Measurements from ENCODE around the gene RHOBTB3.

Gene RHOBTB3

DNA sequence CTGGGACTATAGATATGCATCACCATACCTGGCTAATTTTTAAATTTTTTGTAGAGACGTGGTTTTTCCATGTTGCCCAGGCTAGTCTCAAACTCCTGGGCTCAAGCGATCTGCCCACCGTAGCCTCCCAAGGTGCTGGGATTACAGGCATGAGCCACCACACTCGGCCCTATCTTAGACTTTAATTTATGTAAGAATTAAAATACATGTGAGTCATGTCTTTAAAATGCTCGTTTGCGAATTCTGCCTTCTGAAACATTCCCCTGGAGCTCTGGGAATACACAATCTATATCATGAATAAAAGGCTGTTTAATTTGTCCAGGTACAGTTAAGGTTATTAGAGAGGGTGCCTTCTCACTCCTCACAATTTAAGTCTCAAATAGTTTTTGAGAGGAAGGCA, 32.8 kb downstream of the RHOBTB3 start:
- Histone ChIP-seq H3K4me3 (ENCODE audit: low read length, poor library complexity, severe bottlenecking) (no peak overlapping the region), H3K27me3 (ENCODE audit: insufficient read depth, low read length, poor library complexity, severe bottlenecking) (no peaks in the 10 kb centered on the region), H3K36me3 (ENCODE audit: insufficient read depth, low read length) (peaks cover 7% of the 10 kb centered on the region; the same call in 1 of the 2 replicates), H4K20me1 (ENCODE audit: insufficient read depth, low read length, poor library complexity, severe bottlenecking) (no peaks in the 10 kb centered on the region), H3K9ac (ENCODE audit: low read depth, low read length, poor library complexity, severe bottlenecking) (no peak overlapping the region), H3K9me2 (replicated peaks; ENCODE audit: low read depth, low read length) (no peaks in the 10 kb centered on the region), H3K4me2 (ENCODE audit: low read depth, low read length, poor library complexity, severe bottlenecking) (no peak overlapping the region), H3K79me2 (ENCODE audit: insufficient read depth, low read length) (no peaks in the 10 kb centered on the region), H3K9me3 (ENCODE audit: insufficient read depth, low read depth, low read length) (no peaks in the 10 kb centered on the region), H3F3A (ENCODE audit: low read depth) (no peaks in the 10 kb centered on the region), H3K4me1 (ENCODE audit: insufficient read depth, low read length, poor library complexity, severe bottlenecking) (peaks cover 35% of the 10 kb centered on the region), H2AFZ (ENCODE audit: low read length) (no peak overlapping the region)
- TF ChIP-seq EZH2phosphoT487 (IDR thresholded peaks at IDR 0.05; ENCODE audit: borderline replicate concordance), result no peak
- TF ChIP-seq, protein P1, sequence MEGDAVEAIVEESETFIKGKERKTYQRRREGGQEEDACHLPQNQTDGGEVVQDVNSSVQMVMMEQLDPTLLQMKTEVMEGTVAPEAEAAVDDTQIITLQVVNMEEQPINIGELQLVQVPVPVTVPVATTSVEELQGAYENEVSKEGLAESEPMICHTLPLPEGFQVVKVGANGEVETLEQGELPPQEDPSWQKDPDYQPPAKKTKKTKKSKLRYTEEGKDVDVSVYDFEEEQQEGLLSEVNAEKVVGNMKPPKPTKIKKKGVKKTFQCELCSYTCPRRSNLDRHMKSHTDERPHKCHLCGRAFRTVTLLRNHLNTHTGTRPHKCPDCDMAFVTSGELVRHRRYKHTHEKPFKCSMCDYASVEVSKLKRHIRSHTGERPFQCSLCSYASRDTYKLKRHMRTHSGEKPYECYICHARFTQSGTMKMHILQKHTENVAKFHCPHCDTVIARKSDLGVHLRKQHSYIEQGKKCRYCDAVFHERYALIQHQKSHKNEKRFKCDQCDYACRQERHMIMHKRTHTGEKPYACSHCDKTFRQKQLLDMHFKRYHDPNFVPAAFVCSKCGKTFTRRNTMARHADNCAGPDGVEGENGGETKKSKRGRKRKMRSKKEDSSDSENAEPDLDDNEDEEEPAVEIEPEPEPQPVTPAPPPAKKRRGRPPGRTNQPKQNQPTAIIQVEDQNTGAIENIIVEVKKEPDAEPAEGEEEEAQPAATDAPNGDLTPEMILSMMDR (conservative IDR thresholded peaks at IDR 0.05; ENCODE audit: low read length), result no peak

DNA sequence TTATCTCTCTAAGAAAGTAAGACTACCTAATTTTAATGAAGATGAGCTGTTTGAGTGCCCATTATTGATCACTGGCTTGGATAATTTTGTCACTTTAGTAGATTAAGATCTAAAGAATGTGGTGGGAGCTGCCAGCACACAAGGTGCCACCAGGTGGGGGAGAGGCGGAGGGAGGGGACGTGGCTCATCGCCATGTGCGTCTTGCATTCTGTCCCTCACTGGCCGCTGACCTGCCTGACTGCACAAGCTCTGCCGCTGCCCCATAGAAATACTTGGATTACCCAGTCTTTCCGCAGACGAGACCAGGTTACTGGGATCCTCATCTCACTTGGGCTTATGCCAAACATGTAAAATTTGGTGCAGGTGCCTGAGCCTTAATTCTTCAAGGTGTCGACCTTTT, 37.6 kb downstream of the RHOBTB3 start:
- peaks cover 13% of the 10 kb centered on the region; the same call in 1 of the 2 replicates for H3K36me3 ChIP-seq (ENCODE audit: insufficient read depth, low read length)
- H3K9me3 ChIP-seq (ENCODE audit: insufficient read depth, low read depth, low read length), result no peaks in the 10 kb centered on the region

DNA sequence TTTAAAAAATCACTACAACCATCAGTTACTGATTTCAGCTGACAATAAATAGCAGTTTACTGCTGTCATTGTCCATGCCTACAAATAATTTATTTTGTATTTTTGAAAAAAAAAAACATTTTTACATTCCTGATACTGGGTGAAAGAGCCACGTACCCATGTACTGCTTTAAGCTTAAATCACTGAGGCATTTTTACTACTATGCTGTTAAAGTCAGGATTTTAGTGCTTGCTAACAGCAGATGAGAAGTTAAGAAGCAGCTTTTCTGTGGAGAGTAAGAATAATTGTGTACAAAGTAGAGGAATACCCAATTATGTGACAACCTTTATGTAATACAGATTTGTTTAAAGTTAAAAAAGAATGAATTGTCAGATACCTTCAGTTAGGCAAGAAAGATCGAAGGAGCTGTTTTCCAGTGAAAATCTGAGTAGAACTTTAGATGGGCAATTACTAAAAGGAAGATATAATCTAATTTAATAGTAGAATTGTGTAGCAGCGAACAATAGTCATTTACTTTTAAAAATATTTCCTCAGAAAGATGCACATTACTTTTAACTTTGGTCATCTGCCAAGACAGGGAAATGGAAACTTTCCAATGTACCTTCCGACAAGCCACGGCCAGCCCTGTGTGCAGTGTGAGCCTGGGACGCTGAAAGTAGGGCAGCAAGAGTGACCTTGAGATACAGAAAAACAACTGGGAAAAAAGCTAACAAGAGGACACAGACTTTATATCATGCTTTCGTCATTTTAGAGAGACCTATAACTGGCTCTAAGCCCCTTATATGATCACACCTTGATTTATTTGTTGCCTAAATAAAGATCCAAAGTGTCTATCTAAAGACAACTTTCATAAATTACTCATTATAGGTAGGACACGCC, 39.9 kb downstream of the RHOBTB3 start:
- H2AFZ ChIP-seq (ENCODE audit: low read length), result no peak overlapping the region
- no peak overlapping the region for H3K4me2 ChIP-seq (ENCODE audit: low read depth, low read length, poor library complexity, severe bottlenecking)
- no peaks in the 10 kb centered on the region for H3K27me3 ChIP-seq (ENCODE audit: insufficient read depth, low read length, poor library complexity, severe bottlenecking)
- no peaks in the 10 kb centered on the region for H3K9me2 ChIP-seq (replicated peaks; ENCODE audit: low read depth, low read length)
- H3F3A ChIP-seq (ENCODE audit: low read depth), result no peaks in the 10 kb centered on the region; the same call in 1 of the 2 replicates
- H4K20me1 ChIP-seq (ENCODE audit: insufficient read depth, low read length, poor library complexity, severe bottlenecking), result no peaks in the 10 kb centered on the region
- H3K9ac ChIP-seq (ENCODE audit: low read depth, low read length, poor library complexity, severe bottlenecking), result no peak overlapping the region
- H3K9me3 ChIP-seq (ENCODE audit: insufficient read depth, low read depth, low read length), result no peaks in the 10 kb centered on the region
- H3K36me3 ChIP-seq (ENCODE audit: insufficient read depth, low read length), result peaks cover 13% of the 10 kb centered on the region; the same call in 1 of the 2 replicates
- H3K4me3 ChIP-seq (ENCODE audit: low read length, poor library complexity, severe bottlenecking), result no peak overlapping the region
- TF ChIP-seq, protein P1 (conservative IDR thresholded peaks at IDR 0.05; ENCODE audit: low read length), result no peak
- no peak for TF ChIP-seq EZH2phosphoT487 (IDR thresholded peaks at IDR 0.05; ENCODE audit: borderline replicate concordance)
- no peaks in the 10 kb centered on the region for H3K79me2 ChIP-seq (ENCODE audit: insufficient read depth, low read length)
- peaks cover 15% of the 10 kb centered on the region for H3K4me1 ChIP-seq (ENCODE audit: insufficient read depth, low read length, poor library complexity, severe bottlenecking)

More for the DNA sequence above, 37.6 kb downstream of the RHOBTB3 start:
- H3K4me3 ChIP-seq (ENCODE audit: low read length, poor library complexity, severe bottlenecking), result no peak overlapping the region
- no peak overlapping the region for H3K4me2 ChIP-seq (ENCODE audit: low read depth, low read length, poor library complexity, severe bottlenecking)
- H3K4me1 ChIP-seq (ENCODE audit: insufficient read depth, low read length, poor library complexity, severe bottlenecking), result peaks cover 11% of the 10 kb centered on the region
- H4K20me1 ChIP-seq (ENCODE audit: insufficient read depth, low read length, poor library complexity, severe bottlenecking), result no peaks in the 10 kb centered on the region
- no peak overlapping the region for H3K9ac ChIP-seq (ENCODE audit: low read depth, low read length, poor library complexity, severe bottlenecking)
- TF ChIP-seq, protein P1 (conservative IDR thresholded peaks at IDR 0.05; ENCODE audit: low read length), result no peak
- TF ChIP-seq EZH2phosphoT487 (IDR thresholded peaks at IDR 0.05; ENCODE audit: borderline replicate concordance), result no peak
- H3K79me2 ChIP-seq (ENCODE audit: insufficient read depth, low read length), result no peaks in the 10 kb centered on the region
- H2AFZ ChIP-seq (ENCODE audit: low read length), result no peak overlapping the region
- no peaks in the 10 kb centered on the region; the same call in 1 of the 2 replicates for H3F3A ChIP-seq (ENCODE audit: low read depth)
- H3K9me2 ChIP-seq (replicated peaks; ENCODE audit: low read depth, low read length), result no peaks in the 10 kb centered on the region
- no peaks in the 10 kb centered on the region for H3K27me3 ChIP-seq (ENCODE audit: insufficient read depth, low read length, poor library complexity, severe bottlenecking)
